GM21447 (cell line): ENCODE results near the gene NCAPD3.
"Not testable (repeated sequence)": the region's sequence is repeated elsewhere in the genome, so short reads cannot be mapped to it uniquely, and the experiment has no call there.

ENCODE experiments used
- ATAC-seq: cut with Tn5 transposase; IDR thresholded peaks from one replicate; pipeline ENCODE4 v1.9.1; 2021; ENCODE audit not compliant: unreplicated experiment

The NCAPD3 gene

GRCh38 chr11:134229126-134229790 is 5.5 kb upstream of the NCAPD3 start:
- ATAC-seq, result no peak

DNA sequence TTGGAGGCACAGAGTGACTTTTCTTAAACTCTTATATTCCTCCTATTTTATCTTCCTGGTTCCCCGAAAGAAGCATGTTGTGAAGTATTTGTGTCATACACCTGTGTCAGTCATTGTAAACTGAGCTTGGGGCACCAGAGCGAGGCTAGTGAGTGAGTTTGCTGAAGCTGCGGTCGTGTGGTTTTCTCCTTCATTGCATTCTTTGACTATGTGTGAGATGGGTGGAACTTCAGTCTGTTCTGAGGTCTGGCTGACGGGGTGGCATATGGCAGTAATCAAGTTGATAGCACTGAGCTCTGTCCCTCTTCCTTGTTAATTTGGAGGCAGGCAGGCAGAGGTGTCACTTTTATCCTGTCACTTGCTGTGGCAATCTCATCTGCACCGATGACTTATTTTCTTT is 4.9 kb upstream of the NCAPD3 start:
- peak; percentile 50 for ATAC-seq

- no peak for ATAC-seq
Observed at GRCh38 chr11:134226806-134227325, 3.1 kb upstream of the NCAPD3 start.

DNA sequence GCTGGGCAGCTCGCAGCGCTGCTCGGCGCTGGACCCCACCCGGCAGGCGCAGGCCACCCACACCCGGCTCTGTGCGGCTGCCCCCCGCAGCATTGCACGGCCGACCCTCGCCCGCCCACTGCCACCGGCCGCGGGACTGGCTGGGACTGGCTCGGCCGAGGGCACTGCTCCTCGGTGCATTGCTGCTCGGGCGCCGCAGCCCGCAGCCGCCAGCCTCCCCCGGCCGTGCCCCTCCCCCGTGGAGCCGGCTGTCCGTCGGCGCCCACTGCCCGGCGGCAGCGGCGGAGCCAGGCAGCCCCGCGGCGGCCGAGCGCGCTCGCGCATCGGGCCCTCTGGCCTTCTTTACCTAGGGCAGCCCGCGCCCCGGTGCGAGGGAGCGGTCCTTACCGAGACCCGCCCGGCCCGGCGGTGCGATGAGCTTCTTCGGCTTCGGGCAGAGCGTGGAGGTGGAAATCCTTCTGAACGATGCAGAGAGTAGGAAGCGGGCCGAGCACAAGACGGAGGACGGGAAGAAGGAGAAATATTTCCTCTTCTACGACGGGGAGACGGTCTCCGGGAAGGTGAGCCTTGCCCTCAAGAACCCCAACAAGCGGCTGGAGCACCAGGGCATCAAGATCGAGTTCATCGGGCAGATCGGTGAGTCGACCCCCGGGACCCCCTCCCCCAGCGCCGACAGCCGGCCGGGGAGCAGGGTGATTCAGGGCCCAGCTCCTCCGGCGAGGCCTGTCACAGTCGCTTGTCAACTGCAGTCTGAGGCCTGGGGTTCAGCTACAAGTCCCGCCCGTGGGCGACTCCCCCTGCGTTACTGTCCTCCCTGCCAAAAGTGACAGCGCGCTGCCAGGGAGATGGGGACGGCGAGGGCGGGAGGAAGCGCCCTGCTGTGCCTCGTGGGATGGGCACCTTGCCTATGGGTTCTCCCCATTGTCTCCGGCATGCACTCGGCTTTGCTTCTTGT is 1.2 kb upstream of the NCAPD3 start:
- peak; percentile 9 for ATAC-seq

DNA sequence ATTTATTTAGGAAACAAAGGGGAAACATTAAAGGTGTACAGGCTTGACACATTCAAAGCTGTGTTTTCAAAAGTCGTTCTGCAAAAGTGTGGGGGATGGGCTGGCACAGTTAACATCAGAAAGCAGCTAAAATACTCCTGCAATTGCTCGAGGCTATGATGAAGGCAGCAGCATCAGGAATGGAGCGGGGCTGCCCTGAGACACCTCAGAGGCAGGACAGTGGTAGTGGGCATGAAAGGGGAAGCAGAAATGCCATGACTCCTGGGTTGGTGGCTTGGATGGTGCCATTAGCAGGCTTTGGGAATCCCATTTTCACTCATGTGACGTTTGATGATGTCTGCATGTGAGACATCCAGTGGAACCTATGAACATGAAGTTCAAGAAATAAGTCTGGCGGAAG is 646 bp downstream of the NCAPD3 start:
- ATAC-seq, result no peak

DNA sequence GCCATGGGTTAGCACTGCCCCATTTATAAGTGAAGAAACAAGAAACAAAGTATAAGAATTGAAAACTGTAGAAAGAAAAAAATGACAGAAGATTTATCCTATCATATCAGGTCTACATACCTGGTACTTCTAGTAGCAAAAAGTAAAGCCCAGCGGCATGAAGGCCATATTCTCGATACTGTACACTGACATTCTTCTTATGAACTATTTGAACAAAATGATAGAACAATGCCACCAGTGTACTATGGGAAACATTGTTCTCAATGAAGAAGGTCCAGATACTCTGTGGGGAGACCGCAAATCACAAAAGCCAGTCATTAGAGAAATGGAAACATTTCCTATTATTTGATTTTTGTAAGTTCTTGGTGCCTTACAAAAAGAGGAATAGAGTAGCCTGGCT is 7.0 kb downstream of the NCAPD3 start:
- ATAC-seq, result no peak

- ATAC-seq, result no peak
Observed at GRCh38 chr11:134215836-134216235, 7.9 kb downstream of the NCAPD3 start.

- no peak for ATAC-seq
Observed at GRCh38 chr11:134207538-134208239, 16.1 kb downstream of the NCAPD3 start.

DNA sequence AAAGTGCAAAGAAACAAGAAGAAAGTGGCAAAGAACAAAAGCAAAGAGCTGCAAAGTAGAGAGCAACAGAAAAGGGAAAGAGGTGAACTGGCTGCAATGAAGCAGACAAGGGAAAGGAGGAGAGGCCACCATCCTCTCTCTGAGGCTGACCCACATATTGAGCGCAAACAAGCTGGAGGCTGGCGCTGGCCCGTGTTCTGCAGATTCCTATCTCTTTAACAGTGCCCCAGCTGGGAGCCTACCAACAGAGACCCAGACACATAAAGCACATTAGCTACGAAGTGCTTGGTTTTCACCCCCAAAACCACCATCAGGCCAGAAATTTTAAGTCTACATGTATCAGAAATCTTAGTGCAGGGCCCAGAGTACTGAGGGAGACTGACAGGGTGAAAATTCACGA is 17.6 kb downstream of the NCAPD3 start:
- no peak for ATAC-seq

DNA sequence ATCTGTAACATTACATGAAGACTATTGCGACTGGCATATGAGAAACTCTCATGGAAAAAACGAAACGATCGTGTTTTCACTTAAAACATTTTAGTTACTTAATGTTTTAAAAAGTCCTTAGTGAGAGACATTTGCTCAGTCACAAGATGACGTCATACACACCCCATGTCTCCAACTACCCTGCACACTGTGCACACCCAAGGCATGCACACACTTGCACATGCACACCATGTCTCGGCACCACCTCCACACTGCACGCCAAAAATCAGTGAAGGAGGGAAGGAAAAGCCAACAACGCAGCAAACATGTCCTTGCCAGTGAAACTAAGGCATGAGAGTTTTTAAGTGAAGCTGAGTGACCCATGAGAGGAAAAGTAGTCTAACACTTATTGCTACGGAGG is 18.0 kb downstream of the NCAPD3 start:
- no peak for ATAC-seq

DNA sequence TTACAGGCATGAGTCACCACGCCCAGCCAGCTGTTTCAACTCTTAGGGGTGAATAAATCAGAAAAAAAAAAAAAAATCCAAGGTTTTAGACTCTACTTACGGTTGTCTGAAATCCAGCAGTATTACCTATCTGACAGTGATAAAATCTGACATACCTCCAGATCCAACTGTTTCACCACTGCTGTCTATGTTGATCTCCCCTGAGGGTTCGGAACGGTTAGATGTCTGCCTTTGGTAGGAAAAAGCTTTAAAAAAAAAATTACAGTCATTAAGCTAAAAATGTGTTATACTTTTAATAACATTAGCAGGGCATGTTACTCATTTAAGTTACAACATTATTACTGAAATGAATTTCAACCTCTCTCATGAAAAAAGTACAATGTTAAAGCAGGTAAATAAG is 21.1 kb downstream of the NCAPD3 start:
- no peak for ATAC-seq

- no peak for ATAC-seq
Observed at GRCh38 chr11:134200688-134201087, 23.1 kb downstream of the NCAPD3 start.

- ATAC-seq, result no peak
Observed at GRCh38 chr11:134199531-134199930, 24.2 kb downstream of the NCAPD3 start.

GRCh38 chr11:134196756-134197155 is 27.0 kb downstream of the NCAPD3 start:
- ATAC-seq, result no peak

DNA sequence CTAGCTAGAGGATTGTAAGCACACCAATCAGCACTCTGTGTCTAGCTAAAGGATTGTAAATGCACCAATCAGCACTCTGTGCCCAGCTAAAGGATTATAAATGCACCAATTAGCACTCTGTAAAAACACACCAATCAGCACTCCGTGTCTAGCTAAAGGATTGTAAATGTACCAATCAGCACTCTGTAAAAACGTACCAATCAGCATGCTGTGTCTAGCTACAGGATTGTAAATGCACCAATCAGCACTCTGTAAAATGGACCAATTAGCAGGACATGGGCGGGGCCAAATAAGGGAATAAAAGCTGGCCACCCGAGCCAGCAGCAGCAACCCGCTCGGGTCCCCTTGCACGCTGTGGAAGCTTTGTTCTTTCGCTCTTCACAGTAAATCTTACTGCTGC is 35.7 kb downstream of the NCAPD3 start:
- not testable (repeated sequence) for ATAC-seq

DNA sequence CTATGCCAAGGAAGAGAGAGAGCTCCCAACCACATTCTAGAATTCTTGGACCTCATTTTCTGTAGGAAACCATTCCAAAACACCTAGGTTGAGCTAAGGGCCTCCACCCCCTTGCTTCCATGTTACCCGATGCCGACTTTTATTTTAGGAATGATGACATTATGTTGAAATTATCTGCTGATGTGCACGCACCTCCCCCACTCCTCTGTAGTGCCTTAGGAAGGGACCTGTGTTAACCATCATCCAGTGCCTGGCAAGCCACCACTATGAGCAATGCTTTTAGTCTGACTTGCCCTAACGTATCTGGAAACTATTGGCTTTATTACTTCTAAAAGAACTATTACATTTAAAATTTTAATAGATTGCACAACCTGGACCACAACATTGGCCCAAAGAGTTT is 42.1 kb downstream of the NCAPD3 start:
- no peak for ATAC-seq

DNA sequence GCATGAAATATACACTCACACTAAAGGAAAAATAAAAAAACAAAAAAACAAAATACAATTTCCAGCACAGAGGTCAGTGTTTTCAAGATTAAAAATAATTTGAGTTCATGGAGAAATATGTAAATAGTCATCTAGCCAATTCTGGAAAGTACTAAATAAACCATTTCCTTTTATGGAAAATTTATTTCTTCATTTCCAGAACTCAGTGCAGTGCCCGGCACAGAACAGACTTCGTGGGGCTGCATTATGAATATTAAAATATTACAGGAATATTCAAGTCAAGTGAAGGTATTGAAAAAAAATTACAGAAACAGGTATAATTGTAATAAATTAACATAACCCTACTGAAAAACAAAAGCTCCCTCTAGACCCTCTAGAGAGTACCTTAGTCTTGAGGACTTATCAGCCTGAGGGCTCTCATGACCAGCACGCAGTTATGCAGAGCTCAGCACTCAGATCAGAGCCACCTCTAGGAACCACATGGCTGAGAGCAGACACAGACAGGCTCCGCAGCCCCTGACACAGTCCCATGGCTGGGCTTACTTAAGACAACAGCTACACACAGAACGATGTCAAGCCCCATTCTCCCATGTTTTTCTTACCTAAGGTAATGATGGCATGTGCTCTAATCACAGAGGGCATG is 45.6 kb downstream of the NCAPD3 start:
- ATAC-seq, result no peak

DNA sequence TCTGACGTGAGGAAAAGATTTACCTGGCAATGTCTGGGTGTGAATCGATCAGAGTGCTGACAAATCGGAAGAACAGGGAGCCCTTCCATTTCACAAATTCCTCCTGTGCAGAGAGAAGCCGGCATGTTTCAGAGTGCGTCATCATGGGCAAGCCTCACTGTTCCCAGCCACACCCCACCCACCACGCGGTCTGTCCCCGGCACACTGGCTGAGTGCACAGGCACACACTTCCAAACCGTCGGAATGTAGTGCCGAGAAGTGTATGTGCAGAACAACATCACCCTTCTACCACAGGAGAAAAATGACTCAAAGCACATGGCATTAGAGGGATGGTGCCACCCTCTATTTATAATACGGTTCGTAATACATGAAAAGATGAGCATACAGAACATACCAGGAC is 47.5 kb downstream of the NCAPD3 start:
- ATAC-seq, result no peak

DNA sequence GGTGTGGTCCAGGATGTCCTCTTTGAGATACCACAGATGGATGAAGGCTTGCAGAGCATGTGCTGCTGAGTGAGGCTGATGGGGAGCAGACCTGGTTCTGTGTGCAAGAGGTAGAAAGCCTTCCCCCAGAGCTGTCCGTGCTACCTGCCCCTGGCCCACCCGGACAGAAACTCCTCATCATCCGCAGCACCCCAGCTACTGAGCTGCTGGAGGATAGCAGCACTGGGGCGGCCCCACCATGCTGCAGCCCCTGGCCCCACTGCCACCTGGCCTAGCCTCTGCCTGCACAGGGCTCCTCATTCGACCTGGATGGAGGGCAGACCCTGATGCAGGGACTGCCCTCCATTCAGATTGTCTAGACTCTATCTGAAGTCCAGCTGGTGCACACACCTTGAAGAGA is 50.5 kb downstream of the NCAPD3 start:
- no peak for ATAC-seq

- no peak for ATAC-seq
Observed at GRCh38 chr11:134171951-134172350, 51.8 kb downstream of the NCAPD3 start.

DNA sequence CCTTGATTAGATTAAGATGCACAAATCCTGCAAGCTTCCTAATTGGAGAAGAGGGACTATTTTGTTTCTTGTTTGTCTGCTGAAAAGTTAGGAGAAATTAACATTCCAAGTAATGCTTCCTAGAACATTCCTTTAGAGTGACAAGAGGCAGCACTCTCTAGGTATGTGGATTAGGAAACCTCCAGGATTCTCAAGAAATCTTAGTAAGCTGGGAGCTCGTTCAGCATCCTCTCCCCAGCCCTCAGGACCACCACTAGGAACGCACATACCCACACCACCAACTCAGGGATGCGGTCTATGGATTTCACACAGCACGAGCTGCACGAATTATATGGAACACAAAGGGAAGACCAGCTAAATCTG is 52.9 kb downstream of the NCAPD3 start:
- ATAC-seq, result no peak
